Bronchial epithelial cell (primary cell): Measurements from ENCODE around the gene SHISAL1. TPM values are rescaled to one million over a fixed set of nuclear protein-coding genes. Genes with fewer than 3 reads are reported as not detected.

Experiments used
- DNase-seq: peaks from one replicate; pipeline ENCODE4 v3.0.0-alpha.2; 2010; ENCODE audit warnings: low read depth
- FAIRE-seq: peaks from 2 replicates; lab custom pipeline; 2011; peaks lifted over from hg19 to GRCh38; lab: Jason Lieb, UNC
- H3K27me3 ChIP-seq: 2 replicates; pipeline ENCODE4 v1.5.1; 2011; ENCODE audit warnings: low read length; ENCODE audit not compliant: control insufficient read depth, insufficient read depth
- H3K36me3 ChIP-seq: 2 replicates; pipeline ENCODE4 v1.5.1; 2011; ENCODE audit warnings: low read length; ENCODE audit not compliant: control insufficient read depth, insufficient read depth
- H3K4me3 ChIP-seq: 2 replicates; pipeline ENCODE4 v1.5.1; 2011; ENCODE audit warnings: mild to moderate bottlenecking, low read depth, low read length, control low read depth
- total RNA-seq: library from RNA; depleted of rRNA; stranded (reverse); fragments of >200 nt; gene quantifications from 2 replicates; pipeline ENCODE4 v1.2.1, GENCODE V29; 2014
- TF ChIP-seq, protein P1 (sequence below): IDR thresholded peaks from 2 replicates; pipeline ENCODE4 v1.5.1; 2011; ENCODE audit warnings: mild to moderate bottlenecking, moderate library complexity, low read length, control low read depth, inconsistent platforms; ENCODE audit not compliant: insufficient read depth, severe bottlenecking

SHISAL1 gene
- total RNA-seq, 1 donor from 2014 or later = 0.26 TPM

DNA sequence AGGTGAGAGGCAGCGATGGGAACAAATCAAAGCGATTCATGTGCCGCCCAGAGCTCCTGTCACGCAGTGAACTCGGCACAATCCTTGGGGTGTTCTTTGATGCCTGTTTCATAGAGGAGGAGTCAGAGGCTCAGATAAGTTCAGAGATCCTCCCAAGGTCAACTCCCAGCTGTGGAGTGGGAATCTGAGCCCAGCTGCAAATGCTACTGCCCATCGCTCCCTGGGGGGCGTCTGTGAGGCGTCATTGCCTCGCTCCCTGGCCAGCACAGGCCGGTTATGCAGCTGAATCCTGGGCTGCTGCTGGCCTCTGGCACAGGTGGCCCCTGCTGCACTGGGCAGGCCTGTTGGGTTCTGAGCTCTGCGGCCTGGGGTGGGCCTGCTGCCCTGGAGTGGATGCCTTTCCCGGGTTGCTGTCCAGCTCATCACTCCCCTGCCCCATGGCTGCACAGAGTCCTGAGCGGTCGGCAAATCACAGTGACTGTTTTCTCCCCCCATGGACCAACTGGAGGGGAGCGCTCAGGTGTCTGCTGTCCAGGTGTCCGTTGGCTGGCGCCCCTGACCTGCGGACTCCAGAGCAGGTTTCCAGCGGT, 36.3 kb upstream of the SHISAL1 start:
- no peak for DNase-seq
- Histone ChIP-seq H3K27me3 (peaks cover 14% of the 10 kb centered on the region), H3K36me3 (no peaks in the 10 kb centered on the region), H3K4me3 (no peak overlapping the region)
- no peak for FAIRE-seq
- TF ChIP-seq, protein P1, sequence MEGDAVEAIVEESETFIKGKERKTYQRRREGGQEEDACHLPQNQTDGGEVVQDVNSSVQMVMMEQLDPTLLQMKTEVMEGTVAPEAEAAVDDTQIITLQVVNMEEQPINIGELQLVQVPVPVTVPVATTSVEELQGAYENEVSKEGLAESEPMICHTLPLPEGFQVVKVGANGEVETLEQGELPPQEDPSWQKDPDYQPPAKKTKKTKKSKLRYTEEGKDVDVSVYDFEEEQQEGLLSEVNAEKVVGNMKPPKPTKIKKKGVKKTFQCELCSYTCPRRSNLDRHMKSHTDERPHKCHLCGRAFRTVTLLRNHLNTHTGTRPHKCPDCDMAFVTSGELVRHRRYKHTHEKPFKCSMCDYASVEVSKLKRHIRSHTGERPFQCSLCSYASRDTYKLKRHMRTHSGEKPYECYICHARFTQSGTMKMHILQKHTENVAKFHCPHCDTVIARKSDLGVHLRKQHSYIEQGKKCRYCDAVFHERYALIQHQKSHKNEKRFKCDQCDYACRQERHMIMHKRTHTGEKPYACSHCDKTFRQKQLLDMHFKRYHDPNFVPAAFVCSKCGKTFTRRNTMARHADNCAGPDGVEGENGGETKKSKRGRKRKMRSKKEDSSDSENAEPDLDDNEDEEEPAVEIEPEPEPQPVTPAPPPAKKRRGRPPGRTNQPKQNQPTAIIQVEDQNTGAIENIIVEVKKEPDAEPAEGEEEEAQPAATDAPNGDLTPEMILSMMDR = no peak

DNA sequence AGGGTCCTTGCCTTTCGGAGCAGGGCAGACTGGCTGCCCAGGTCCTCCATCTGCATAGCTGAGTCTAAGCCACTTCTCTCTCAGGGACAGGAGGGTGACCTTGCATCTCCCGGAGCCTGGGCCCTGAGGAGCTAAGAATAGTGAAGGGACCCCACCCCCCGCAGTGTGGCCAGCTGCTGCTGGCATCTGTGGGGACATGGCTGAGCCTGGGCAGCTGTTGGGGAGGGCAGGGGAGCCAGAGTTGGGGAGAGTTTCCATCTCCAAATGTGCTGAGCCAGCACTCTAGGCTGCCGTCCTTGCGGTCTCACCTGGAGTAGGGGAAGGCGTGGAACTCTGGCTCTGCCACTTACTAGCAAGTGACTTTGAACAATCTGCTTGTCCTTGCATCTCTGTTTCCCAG, 34.8 kb upstream of the SHISAL1 start:
- FAIRE-seq = no peak
- H3K27me3 ChIP-seq = peaks cover 17% of the 10 kb centered on the region

DNA sequence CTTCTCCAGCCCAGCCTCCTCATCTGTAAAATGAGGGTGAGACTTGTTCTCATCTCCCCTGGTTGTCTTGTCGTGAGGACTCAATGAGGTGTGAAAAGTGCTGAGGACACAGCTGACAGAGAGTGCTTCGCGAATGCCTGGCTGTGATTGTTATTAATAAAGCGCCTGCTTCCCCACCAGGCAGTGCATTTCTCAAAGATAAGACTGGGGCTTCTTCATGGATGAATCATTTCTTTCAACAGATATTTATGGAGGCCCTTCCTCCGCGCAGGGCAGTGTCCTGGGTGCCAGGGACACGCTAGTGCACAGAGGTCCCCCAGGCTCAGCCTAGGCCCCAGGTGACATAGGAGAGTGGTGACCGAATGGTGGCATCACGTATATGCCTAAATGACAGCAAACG, 34.3 kb upstream of the SHISAL1 start:
- TF ChIP-seq, protein P1 = no peak
- Histone ChIP-seq H3K36me3 (no peaks in the 10 kb centered on the region), H3K4me3 (no peak overlapping the region), H3K27me3 (peaks cover 17% of the 10 kb centered on the region)
- no peak for FAIRE-seq
- no peak for DNase-seq

More for the DNA sequence above, 34.8 kb upstream of the SHISAL1 start:
- Histone ChIP-seq H3K4me3 (no peak overlapping the region), H3K36me3 (no peaks in the 10 kb centered on the region)
- DNase-seq = no peak
- TF ChIP-seq, protein P1 = no peak

DNA sequence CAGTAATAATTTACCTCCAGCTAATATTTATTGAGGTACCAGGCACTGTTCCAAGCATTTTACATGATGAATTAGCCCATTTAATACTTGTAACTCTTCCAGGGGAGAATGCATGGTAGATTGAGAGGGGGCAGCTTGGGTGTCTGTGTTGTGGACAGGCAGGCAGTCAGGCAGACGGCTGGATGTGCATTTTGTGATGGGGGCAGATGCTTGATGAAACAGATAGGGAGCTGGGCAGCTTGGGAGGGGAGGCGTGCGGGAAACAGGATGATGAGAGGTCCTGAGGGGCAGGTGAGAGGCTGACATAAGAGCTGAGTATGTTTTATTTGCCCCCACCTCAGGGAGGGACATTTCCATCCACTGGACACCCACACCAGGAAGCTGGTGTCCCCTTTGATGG, 33.1 kb upstream of the SHISAL1 start:
- TF ChIP-seq, protein P1 = no peak
- no peak overlapping the region for H3K4me3 ChIP-seq
- peaks cover 17% of the 10 kb centered on the region for H3K27me3 ChIP-seq
- no peak for FAIRE-seq
- no peaks in the 10 kb centered on the region for H3K36me3 ChIP-seq
- DNase-seq = no peak

DNA sequence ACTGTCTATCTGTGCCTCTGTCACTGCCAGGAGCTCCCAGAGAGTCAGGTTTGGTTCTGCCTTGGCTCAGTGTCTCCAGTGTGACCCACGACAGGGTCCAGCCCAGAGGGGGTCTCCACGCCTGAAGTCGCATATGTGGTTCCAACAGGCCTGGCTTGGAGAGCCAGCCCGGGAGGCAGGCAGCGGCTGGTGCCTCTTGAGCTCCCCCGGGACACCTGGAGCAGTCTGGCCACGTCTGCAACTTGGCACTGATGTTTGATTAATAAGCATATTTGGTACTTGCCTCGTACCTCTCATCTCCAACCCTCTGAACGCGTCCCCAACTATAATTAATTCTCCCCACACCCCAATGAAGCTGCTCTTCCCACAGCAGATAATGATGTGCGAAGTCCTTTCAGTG, 31.7 kb upstream of the SHISAL1 start:
- Histone ChIP-seq H3K36me3 (no peaks in the 10 kb centered on the region), H3K4me3 (no peak overlapping the region), H3K27me3 (peaks cover 14% of the 10 kb centered on the region)
- no peak for DNase-seq
- TF ChIP-seq, protein P1 = no peak
- FAIRE-seq = no peak
